ENCODE data around the gene MAB21L4.

Gene MAB21L4

DNA sequence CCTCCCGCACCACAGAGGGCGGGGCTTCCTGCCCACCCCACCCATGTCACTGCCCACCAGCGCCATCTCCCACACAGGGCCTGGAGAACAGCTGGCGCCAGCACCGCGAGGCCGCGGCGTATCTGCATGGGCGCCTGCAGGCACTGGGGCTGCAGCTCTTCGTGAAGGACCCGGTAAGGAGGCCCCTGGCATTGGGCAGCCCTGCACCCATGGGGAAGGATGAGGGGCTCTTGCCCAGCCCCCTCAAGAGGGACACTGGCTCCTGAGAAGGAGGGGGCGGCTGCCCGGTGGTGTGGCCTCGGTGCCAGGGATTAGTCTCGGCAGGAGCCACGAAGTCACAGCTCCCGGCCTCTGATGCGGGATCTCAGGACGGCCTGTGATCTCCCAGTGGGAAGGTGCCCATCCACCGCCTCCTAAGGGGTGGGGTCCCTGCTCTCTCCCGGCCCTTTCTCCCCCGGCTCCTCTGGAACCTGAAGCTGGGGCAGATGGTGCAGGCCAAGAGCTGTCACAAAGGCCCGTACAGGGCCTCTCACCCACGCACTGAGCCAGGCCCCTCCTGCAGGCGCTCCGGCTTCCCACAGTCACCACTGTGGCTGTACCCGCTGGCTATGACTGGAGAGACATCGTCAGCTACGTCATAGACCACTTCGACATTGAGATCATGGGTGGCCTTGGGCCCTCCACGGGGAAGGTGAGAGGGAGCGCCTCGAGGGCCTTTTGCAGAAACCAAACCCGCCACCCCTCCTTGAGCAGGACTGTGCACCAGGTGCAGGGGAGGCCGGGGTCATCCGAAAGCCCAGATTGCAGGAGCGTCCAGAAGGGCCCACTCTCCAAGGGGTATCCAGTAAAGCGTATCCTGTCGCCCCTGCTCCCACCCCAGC, 18.3 kb downstream of the MAB21L4 start:
- DNase-seq (ENCODE audit: low read depth): no peak

DNA sequence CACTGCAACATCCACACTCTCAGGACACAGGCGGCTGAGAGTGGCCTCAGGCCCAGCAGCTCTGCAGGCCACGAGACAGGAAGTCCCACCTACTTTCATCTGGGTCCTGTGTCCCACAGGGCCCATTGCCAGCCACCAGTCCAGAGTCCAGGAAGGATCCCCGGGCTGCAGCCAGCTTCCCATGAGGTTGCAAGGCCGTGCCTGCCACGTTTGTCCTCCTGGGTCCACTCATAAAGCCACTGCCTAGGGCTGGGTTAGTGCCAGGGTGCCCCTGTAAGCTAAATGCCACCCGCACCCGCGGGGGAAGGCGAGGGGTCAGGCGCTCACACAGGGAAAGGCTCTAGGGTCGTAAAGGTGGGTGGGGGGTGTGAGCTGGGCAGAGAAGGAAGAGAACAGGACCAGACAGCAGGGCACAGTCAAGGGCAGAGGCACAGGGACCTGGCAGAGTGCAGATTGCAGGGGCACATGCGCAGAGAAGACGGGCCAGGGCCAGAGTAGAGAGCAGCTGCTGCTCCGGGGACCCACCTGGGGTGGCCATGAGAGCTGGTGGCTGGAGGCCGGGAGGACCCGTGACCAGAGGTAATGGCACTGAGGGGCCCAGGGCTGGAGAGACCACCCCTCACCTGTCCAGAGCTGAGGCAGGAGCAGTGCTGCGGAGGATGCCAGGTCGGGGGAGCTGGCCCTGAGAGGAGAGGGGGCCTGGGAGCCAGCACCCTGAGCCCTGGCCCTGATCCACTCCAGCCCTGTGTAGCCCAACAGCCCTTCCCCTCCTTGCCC, 19.3 kb downstream of the MAB21L4 start:
- DNase-seq (ENCODE audit: low read depth): no peak

- no peak for DNase-seq (ENCODE audit: low read depth)
Observed at GRCh38 chr2:240876035-240876474, 19.9 kb downstream of the MAB21L4 start.

DNA sequence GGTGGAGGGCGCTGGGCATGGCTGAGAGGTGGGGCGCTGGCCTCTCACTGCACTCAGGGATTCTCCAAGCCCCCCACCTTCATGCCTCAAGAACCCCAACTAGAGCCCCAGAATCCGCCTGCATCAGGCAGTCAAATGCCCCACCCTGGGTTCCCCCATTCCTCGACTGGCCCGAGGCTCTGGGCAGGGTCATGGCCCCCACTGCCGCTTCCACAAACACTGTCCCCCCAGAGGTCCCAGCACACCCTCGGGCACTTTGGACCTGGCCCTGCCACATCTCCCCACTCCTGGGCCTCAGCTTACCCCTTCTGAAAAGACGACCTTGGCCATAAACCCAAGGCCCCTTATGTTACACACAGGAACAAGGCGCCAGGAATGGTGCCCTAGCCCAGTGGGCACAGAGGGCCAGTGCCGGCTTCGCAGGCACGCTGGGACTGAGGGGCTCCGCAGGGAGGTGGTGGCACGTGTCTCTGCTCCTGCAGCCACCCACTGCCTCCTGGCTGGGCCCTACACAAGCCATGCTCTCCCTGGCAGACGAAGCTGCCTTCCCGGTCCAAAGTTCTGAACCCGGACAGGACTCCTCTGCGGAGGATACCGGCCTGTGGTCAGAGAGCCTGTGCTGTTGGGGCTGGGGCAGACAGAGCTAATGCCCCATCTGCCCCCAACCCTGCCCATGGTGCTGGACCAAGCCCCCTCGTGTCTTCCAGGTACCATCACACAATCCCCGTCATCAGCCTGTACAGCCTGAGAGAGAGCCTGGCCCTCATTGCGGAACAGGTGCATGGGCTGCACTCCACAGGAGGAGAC, 20.5 kb downstream of the MAB21L4 start:
- DNase-seq (ENCODE audit: low read depth): no peak

GRCh38 chr2:240874715-240875227, 21.2 kb downstream of the MAB21L4 start:
- DNase-seq (ENCODE audit: low read depth): no peak

DNA sequence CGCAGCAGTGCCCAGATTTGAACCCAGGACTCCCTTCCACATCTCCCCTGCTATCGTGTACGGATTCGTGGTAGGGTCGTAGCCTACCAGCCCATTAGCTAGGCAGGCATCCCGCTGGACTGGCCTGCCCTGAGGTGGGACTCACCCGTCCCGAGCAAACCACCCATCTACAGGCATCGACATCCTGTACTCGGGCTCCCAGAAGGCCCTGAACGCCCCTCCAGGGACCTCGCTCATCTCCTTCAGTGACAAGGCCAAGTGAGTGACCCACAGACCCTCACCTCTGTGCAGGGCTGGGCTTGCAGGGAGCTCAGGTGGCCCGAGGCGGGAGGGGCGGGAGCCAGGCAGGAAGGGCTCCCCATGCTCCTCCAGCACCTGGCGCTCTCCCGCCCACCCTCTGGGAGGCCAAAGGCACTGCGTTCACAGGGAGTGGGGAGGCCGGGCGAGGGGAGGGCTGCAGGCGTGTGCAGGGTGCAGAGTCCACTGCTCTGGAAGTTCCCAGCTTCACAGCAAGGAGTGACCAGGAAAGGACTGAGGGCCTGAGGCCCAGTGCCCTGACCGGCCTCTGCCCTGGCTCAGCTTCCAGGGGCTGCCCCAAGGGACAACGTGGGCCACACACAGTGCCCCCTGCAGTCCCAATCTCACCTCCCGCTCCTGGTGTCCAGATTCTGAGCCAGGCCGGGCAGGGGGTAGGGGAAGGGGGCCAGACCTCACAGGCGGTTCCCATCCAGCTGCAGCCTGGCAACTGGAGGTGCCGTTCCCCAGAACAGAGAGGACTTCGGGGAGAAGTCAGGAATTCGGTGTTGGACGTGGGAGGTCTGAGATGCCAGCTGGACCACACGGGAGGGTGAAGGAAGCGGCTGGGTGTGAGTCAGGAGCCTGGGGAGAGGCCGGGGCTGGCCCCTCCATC, 21.9 kb downstream of the MAB21L4 start:
- DNase-seq (ENCODE audit: low read depth): no peak

DNA sequence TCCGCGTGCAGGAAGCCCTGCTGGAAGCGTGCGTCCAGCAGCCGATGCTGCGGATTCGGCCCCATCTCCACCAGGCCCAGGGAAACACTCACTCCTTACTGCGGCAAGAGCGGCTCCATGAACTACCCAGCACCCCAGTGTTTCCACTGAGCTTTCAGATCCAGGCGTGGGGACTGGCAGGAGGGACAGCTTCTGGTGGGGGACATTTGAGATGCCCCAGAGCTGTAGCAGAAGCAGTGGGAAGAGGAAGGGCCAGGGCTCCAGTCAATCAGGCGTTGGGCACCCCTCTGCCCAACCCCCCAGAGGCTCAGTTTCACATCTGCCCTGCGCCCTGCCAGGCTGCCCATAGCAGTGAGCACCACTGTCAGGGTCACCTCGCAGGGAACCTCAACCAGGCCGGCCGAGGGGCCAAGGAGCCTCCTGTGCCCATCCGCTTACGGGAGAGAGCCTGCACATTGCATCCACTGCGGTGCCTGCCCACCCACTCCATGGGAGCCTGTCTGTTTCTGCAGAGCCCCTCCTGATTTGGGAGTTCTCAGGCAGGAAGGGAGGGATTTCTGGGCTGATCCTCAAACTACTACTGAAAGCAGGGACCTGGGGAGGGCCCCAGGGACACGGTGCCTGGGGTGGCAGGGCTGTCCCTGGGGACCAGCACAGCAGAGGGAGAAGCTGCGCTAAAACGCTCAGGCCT, 22.7 kb downstream of the MAB21L4 start:
- no peak for DNase-seq (ENCODE audit: low read depth)

DNA sequence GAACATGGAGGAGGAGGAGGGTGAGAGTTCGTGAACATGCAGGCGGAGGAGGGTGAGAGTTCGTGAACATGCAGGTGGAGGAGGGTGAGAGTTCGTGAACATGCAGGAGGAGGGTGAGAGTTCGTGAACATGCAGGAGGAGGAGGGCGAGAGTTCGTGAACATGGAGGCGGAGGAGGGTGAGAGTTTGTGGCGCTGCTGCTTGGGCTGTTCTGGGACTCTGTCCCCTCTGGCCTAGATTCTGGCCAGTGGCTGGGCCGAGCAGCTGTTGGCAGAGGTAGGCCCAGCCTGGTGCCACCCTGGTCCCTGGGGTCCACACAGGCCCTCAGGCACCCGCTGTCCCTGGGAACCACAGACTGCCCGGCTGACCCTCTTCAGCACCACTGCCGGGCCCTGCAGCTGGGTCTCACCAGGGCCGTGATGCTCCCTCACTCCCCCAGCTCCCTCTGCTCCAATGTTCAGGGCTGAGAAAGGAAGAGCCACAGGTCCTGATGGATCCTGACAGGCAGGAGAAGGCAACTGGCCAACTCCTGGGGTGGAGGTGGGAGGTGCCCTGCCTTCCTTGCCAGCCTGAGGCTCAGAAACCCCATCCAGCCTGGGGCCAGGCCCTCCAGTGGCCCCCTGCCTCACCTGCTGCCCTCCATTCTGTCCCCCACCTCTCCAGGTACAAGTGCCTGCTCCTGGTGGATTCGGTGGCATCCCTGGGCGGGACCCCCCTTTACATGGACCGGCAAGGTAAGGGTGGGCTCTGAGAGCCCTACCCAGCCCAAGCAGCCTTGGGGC, 23.4 kb downstream of the MAB21L4 start:
- no peak for DNase-seq (ENCODE audit: low read depth)

DNA sequence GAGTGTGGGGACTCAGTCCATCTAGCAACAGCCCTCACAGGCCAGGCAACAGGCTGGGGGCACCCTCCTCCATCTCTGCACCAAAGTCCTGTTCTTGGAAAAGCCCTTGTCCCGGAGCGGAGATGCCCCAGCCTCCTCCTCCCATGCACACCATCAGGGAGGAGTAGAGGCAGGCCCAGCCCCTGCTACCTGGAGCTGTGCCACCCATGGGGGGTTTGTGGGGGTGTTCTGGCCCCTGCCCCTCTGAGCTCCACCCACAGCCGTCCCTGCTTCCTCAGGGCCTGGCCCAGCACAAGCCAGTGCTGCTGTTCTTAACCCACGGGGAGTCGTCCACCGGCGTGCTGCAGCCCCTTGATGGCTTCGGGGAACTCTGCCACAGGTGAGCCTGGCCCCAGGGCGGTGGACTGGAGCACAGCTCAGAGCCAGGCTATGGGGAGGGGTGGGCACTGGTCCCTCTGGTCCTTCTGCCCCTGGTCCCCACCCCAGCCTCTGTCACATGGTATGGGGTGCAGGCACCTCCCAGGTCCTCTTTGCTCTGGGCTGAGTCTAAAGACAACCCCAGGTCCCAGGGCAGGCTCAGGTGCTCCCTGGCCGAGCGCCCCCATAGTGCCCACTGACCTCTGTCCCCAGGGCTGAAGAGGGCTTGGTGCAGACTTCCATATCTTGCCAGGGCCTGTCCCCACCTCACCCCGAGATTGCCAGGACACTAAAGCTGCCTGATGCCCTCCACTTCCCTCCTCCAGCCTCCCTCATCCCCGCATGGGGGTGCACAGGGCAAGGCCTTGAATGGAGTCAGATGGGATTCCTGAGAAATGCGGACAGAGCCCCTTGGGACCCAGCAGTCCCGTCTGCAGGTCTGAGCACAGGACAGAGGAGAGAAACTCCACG, 24.6 kb downstream of the MAB21L4 start:
- DNase-seq (ENCODE audit: low read depth): no peak

- no peak for DNase-seq (ENCODE audit: low read depth)
Observed at GRCh38 chr2:240869956-240870875, 25.7 kb downstream of the MAB21L4 start.

DNA sequence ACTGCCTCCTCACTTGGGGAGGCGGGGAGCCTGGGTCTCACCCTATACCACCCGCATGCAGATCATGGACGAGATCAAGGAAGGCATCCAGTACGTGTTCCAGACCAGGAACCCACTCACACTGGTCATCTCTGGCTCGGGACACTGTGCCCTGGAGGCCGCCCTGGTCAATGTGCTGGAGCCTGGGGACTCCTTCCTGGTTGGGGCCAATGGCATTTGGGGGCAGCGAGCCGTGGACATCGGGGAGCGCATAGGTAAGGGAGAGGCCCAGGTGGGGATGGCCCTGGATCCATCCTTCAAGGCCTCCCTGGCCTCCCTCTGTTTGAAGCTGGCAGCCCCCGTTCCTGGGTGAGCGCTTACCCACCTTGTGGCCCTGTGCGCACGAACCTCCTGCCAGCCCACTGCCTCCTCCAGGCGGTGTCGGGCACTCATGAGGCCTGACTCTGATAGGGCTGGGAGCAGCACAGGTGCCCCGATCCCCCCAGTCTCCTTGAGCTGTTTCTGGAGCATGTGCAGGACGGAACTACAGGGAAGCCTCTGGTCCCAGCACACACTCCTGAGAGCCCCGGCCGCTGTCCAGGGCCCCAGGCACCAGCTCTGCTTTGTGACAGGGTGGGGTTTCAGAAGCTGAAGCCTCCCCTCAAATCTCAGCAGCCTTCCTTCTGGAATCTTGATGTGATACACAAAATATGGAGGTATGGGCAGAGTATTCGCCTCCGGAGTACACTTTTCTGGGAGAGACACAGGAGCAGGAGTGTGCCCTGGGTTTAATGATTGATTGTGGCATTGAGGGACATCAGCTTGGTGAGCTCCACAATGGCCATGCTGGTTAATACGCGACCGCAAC, 26.6 kb downstream of the MAB21L4 start:
- no peak for DNase-seq (ENCODE audit: low read depth)

DNA sequence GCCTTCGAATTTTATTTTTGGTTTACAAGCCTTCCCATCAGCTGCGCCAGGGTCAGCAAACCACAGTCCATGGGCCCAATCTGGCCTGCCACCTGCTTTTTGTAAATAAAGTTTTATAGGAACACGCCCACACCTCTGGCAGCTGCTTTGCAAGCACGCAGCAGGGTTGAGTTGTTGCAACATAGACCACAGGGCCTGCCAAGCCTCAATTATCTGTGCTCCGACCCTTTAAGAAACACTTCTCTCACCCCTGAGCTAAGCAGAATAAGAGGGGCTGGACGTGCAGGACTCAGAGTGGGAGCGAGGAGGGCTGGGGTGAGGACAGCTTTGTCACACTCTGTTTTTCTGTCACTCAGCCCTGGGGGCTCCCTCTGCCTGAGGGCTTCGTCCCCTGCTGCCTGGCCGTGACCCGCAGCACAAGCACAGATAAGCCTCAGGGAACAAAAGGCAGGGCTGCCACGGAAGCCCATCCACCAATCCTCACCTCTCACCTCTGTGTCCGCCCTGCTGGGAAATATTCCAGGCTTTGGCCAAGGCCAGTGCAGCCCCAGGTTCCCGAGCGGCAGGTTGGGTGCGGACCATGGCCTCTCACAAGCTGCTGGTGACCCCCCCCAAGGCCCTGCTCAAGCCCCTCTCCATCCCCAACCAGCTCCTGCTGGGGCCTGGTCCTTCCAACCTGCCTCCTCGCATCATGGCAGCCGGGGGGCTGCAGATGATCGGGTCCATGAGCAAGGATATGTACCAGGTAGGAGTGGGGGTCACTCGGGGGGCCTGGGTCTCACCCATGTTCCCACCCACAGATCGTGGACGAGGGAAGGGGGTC, 27.5 kb downstream of the MAB21L4 start, which contains the start of gene AGXT:
Gene AGXT, plus strand, starts transcription at position 539 of the 823 bp plus-strand sequence. Its CDS starts 42 bp downstream, at position 581.
- no peak for DNase-seq (ENCODE audit: low read depth)

GRCh38 chr2:240865391-240865790, 30.6 kb downstream of the MAB21L4 start:
- DNase-seq (ENCODE audit: low read depth): no peak

DNA sequence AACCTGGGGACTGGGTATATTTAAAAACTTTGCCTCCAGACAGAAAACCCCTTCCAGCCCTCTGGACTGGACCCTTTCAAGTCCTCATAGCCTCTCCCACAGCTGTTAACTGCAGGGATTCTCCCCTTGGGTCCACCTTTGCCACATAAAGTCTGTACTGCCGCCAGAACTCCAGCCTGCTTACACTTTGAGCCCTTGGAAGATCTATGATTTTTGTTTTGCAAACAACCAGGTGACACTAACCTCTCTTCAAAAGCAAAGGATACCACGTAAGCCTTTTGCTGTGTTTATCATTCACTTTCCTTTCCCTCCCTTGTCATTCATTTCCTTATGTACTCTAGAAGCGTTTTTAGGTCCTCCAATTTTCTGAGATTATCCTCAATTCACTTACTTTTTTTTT, 31.5 kb downstream of the MAB21L4 start:
- no peak for DNase-seq (ENCODE audit: low read depth)

GRCh38 chr2:240861547-240861946, 34.4 kb downstream of the MAB21L4 start:
- no peak for DNase-seq (ENCODE audit: low read depth)

All from activated T-cell treated with anti-CD3 and anti-CD28 coated beads for 24 hours (primary cell).